HCT116 (cell line): ENCODE results near the gene RIPK3. TPM values are rescaled to one million over a fixed set of nuclear protein-coding genes. Genes with fewer than 3 reads are reported as not detected.

Experiments
- ATAC-seq: fragments of 200-7000 bp; cut with Tn5 transposase; 2 replicates; pipeline ENCODE4 v1.9.1; 2020; ENCODE audit warnings: mild to moderate bottlenecking, moderate library complexity
- BruUV-seq: library from RNA; stranded (reverse); fragments of 400-500 nt; replicated peaks from 2 replicates; lab custom pipeline; 2021; lab: Mats Ljungman, UMichigan
- CTCF ChIA-PET: fragments of 300-600 bp; sonication (Branson Sonifier 250); formaldehyde crosslinking; loops from one replicate; lab custom pipeline; 2021; ENCODE audit warnings: antibody characterized with exemption; lab: Charles Lee
- POLR2A ChIA-PET: fragments of 300-600, 350-600 bp; sonication (Branson Sonifier 250); formaldehyde crosslinking; loops from one replicate; lab custom pipeline; 2021; ENCODE audit warnings: antibody characterized with exemption; lab: Charles Lee
- RAD21 ChIA-PET, 2 experiments: fragments of 300-600 bp; sonication (Branson Sonifier 250); formaldehyde crosslinking; loops; one replicate each; lab custom pipeline; 2023; ENCODE audit warnings: low total read pairs in 2 of 2; ENCODE audit not compliant: uncharacterized antibody in 2 of 2, unreplicated experiment in 2 of 2, low non-redundant PET in 1 of 2; lab: Charles Lee
- DNase-seq: peaks from one replicate; pipeline ENCODE4 v3.0.0-alpha.2; 2010; ENCODE audit warnings: low read depth, low spot score
- H2AFZ ChIP-seq: fragments of 200-600 bp; shearing (Covaris generic), sonication (generic); 2 replicates; pipeline ENCODE4 v1.6.1; 2017; ENCODE audit warnings: low read depth, mixed run types, mixed read lengths, antibody characterized with exemption, low read length; ENCODE audit not compliant: poor library complexity, severe bottlenecking
- H3K27ac ChIP-seq: 2 replicates; pipeline ENCODE4 v1.5.1; 2012; ENCODE audit warnings: low read depth, low read length
- H3K27me3 ChIP-seq: fragments of 200-600 bp; sonication (generic); 2 replicates; pipeline ENCODE4 v1.6.1; 2016; ENCODE audit warnings: mixed run types, low read length, mixed read lengths; ENCODE audit not compliant: insufficient read depth
- H3K36me3 ChIP-seq, 2 experiments: fragments of 200-500 bp in 1 of 2; fragments of 200-600 bp in 1 of 2; sonication (Bioruptor generic) in 1 of 2; sonication (generic) in 1 of 2; 2 replicates each; pipeline versions ENCODE4 v1.5.1 to v1.6.1; 2014 to 2016; ENCODE audit warnings: low read length in 2 of 2, inconsistent platforms in 1 of 2, mixed read lengths in 1 of 2, mixed run types in 1 of 2; ENCODE audit not compliant: insufficient read depth in 2 of 2, control insufficient read depth in 1 of 2
- H3K4me1 ChIP-seq, 2 experiments: fragments of 200-600 bp in 1 of 2; sonication (generic) in 1 of 2; 2 replicates each; pipeline versions ENCODE4 v1.5.1 to v1.6.1; 2012 to 2017; ENCODE audit warnings: low read length in 2 of 2, inconsistent platforms in 1 of 2, mild to moderate bottlenecking in 1 of 2, mixed read lengths in 1 of 2, mixed run types in 1 of 2, moderate library complexity in 1 of 2; ENCODE audit not compliant: insufficient read depth in 2 of 2, control insufficient read depth in 1 of 2
- H3K4me2 ChIP-seq: fragments of 200-600 bp; sonication (generic); 2 replicates; pipeline ENCODE4 v1.6.1; 2017; ENCODE audit warnings: mixed run types, low read length, mixed read lengths
- H3K4me3 ChIP-seq, 2 experiments: fragments of 200-600 bp in 1 of 2; sonication (generic) in 1 of 2; replicated peaks in 1 of 2; 2 replicates each; pipeline ENCODE4 v1.5.1; 2011 to 2016; ENCODE audit warnings: low read length in 2 of 2, control low read depth in 1 of 2, low read depth in 1 of 2, mild to moderate bottlenecking in 1 of 2, mixed read lengths in 1 of 2, mixed run types in 1 of 2
- H3K79me2 ChIP-seq: fragments of 200-600 bp; sonication (generic); 2 replicates; pipeline ENCODE4 v1.6.1; 2017; ENCODE audit warnings: mild to moderate bottlenecking, mixed run types, low read length, moderate library complexity, mixed read lengths; ENCODE audit not compliant: insufficient read depth
- H3K9ac ChIP-seq: fragments of 200-600 bp; sonication (generic); 2 replicates; pipeline ENCODE4 v1.6.1; 2016; ENCODE audit warnings: low read length, mixed read lengths
- H3K9me2 ChIP-seq: fragments of 200-600 bp; sonication (generic), shearing (Covaris generic); 2 replicates; pipeline ENCODE4 v1.6.1; 2017; ENCODE audit warnings: mixed run types, mild to moderate bottlenecking, moderate library complexity; ENCODE audit not compliant: insufficient read depth
- H3K9me3 ChIP-seq, 2 experiments: fragments of 200-500 bp in 1 of 2; fragments of 200-600 bp in 1 of 2; sonication (Bioruptor generic) in 1 of 2; sonication (generic) in 1 of 2; 2 replicates each; pipeline ENCODE4 v1.6.1; 2014 to 2017; ENCODE audit warnings: low read length in 2 of 2, mixed read lengths in 2 of 2, inconsistent platforms in 1 of 2, low read depth in 1 of 2, mild to moderate bottlenecking in 1 of 2, mixed run types in 1 of 2, moderate library complexity in 1 of 2; ENCODE audit not compliant: control insufficient read depth in 1 of 2, insufficient read depth in 1 of 2
- H4K20me1 ChIP-seq: fragments of 200-600 bp; sonication (generic), shearing (Covaris generic); 2 replicates; pipeline ENCODE4 v1.6.1; 2017; ENCODE audit warnings: mixed run types, mild to moderate bottlenecking, moderate library complexity; ENCODE audit not compliant: insufficient read depth
- ATF3 ChIP-seq: IDR thresholded peaks from 2 replicates; pipeline ENCODE4 v1.6.1; 2012
- CTCF ChIP-seq, 3 experiments: fragments of 200-600 bp in 1 of 3; sonication (generic) in 1 of 3; IDR thresholded peaks in 2 of 3; conservative IDR thresholded peaks in 1 of 3; 2 replicates each; pipeline ENCODE4 v1.5.1; 2012 to 2017; ENCODE audit warnings: low read depth in 2 of 3, low read length in 2 of 3, antibody characterized with exemption in 1 of 3, borderline replicate concordance in 1 of 3, control low read depth in 1 of 3, mild to moderate bottlenecking in 1 of 3, mixed read lengths in 1 of 3, mixed run types in 1 of 3, moderate library complexity in 1 of 3; ENCODE audit not compliant: insufficient read depth in 1 of 3
- JUND ChIP-seq: IDR thresholded peaks from 2 replicates; pipeline ENCODE4 v1.6.1; 2012
- RAD21 ChIP-seq: IDR thresholded peaks from 2 replicates; pipeline ENCODE4 v1.6.1; 2012; ENCODE audit warnings: low read depth, mild to moderate bottlenecking
- SP1 ChIP-seq: IDR thresholded peaks from 2 replicates; pipeline ENCODE4 v1.6.1; 2012; ENCODE audit warnings: low read depth
- ZBTB33 ChIP-seq: IDR thresholded peaks from 2 replicates; pipeline ENCODE4 v1.6.1; 2011; ENCODE audit warnings: mild to moderate bottlenecking, low read length, moderate library complexity; ENCODE audit not compliant: insufficient replicate concordance; ENCODE audit errors: extremely low read depth
- ZNF274 ChIP-seq: fragments of 200-500 bp; sonication (Bioruptor generic); IDR thresholded peaks from 2 replicates; pipeline ENCODE4 v1.6.1; 2014; ENCODE audit warnings: mild to moderate bottlenecking, low read depth, low read length, inconsistent platforms
- intact Hi-C: fragments of 100-400 bp; cut with micrococcal nuclease; formaldehyde crosslinking; loops from 2 replicates; pipeline ENCODE4 v1.10.0; 2022
- total RNA-seq: library from RNA; stranded (reverse); gene quantifications from one replicate; pipeline ENCODE4 v1.2.1, GENCODE V29; 2021; ENCODE audit not compliant: unreplicated experiment

Gene RIPK3
- total RNA-seq, 1 experiment from 2014 or later, result not detected

GRCh38 chr14:24313913-24314312 is 25.9 kb downstream of the RIPK3 start:
- no peaks in the 10 kb centered on the region for H3K27me3 ChIP-seq
- POLR2A ChIA-PET, result no interaction called here
- ATAC-seq, result no peak
- RAD21 ChIA-PET, result interaction anchor here in 1 of 2 experiments (1.1 kb wide), 1 partner anchor 20 kb away, joined by 3 read pairs; no protein-coding TSS in a partner anchor
- no peaks in the 10 kb centered on the region for H3K9me2 ChIP-seq
- intact Hi-C loops, result no loop called here
- no peak overlapping the region for H3K9ac ChIP-seq
- H3K9me3 ChIP-seq, result no peaks in the 10 kb centered on the region
- H3K4me1 ChIP-seq, result peaks cover 11 to 24% of the 10 kb centered on the region in 2 experiments
- TF ChIP-seq SP1, result no peak
- TF ChIP-seq CTCF (IDR thresholded peaks at IDR 0.05 in 2 of 3, conservative IDR thresholded peaks at IDR 0.05 in 1 of 3; ENCODE audit: borderline replicate concordance in 1 of 3, insufficient read depth in 1 of 3, low read depth in 2 of 3, low read length in 2 of 3), result no peak
- no peak for TF ChIP-seq JUND
- no peak for TF ChIP-seq ZNF274
- no peak for TF ChIP-seq RAD21
- no peak for TF ChIP-seq ATF3
- TF ChIP-seq ZBTB33, result no peak
- CTCF ChIA-PET, result interaction anchor here (0.8 kb wide), 1 partner anchor 19 kb away, joined by 3 read pairs; no protein-coding TSS in a partner anchor
- no peaks in the 10 kb centered on the region for H4K20me1 ChIP-seq
- no peak overlapping the region for H3K4me3 ChIP-seq
- H2AFZ ChIP-seq, result no peak overlapping the region
- no peak for DNase-seq
- H3K79me2 ChIP-seq, result no peaks in the 10 kb centered on the region
- H3K36me3 ChIP-seq, result peaks cover 0 to 1% of the 10 kb centered on the region in 2 experiments; a peak in 2 of 4 replicates
- no peak overlapping the region for H3K27ac ChIP-seq
- BruUV-seq, result no TSS peak
- no peak overlapping the region for H3K4me2 ChIP-seq
